ENCODE measurements around the gene HDAC7.

Gene HDAC7

GRCh38 chr12:47858511-47859266 lies 39.0 kb upstream of the HDAC7 start:
- peaks cover 9% of the 10 kb centered on the region for H3K4me1 ChIP-seq (ENCODE audit: control insufficient read depth, insufficient read depth, low read length)
- no peak overlapping the region for H3K9ac ChIP-seq (ENCODE audit: low read length)
- H3K27me3 ChIP-seq (ENCODE audit: control insufficient read depth, insufficient read depth, low read length) = no peaks in the 10 kb centered on the region
- no peaks in the 10 kb centered on the region for H3K9me3 ChIP-seq (ENCODE audit: control insufficient read depth, low read length)
- peaks cover 4% of the 10 kb centered on the region for H3K36me3 ChIP-seq (ENCODE audit: control insufficient read depth, insufficient read depth, low read length)
- no peak overlapping the region for H3K4me3 ChIP-seq (ENCODE audit: low read length)

DNA sequence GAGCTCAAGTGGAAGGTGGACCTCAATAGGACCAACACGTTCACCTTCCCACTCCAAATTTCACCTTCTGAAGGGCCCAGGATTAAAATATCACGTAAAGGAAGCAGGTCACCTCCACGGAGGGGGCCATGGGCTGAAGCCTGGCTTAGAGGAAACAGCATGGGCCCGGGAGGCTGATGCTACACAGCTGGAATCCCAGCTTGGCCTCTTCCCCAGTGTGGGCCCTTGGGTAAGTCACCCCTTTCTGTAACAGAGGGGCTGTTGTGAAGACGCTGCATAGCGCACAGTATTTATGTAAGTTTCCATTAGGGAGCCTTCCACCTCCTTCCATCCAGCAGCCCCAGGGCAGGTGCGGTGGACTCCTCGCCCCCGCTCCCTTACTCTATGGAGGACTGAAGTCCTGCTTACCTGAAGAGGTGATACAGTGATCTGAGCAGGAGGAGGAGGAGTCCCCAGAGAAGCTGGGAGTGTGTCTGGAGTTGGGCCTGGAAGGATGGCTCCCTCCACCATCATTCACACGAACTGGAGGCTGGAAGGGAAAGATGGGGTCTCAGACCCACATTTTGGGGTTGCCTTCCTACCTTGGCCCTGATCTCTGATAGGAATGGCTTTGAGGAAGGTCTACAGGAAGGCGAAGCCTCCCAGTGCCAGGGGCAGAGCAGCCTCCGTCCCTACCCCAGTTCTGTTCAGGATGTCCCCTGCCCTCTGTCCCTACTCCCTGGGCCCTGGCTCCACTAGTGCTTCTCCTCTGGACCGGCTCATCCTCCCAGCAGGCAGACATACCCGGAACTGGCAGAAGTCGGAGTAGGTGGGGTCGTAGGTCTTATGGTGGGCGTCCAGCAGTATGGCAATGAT lies 37.2 kb upstream of the HDAC7 start:
- H3K4me3 ChIP-seq (ENCODE audit: low read length) = no peak overlapping the region

GRCh38 chr12:47856094-47856493 lies 36.4 kb upstream of the HDAC7 start:
- Histone ChIP-seq H3K4me3 (ENCODE audit: low read length) (no peak overlapping the region), H3K9me3 (ENCODE audit: control insufficient read depth, low read length) (no peaks in the 10 kb centered on the region), H3K9ac (ENCODE audit: low read length) (no peak overlapping the region), H3K4me1 (ENCODE audit: control insufficient read depth, insufficient read depth, low read length) (peaks cover 9% of the 10 kb centered on the region), H3K36me3 (ENCODE audit: control insufficient read depth, insufficient read depth, low read length) (peaks cover 4% of the 10 kb centered on the region), H3K27me3 (ENCODE audit: control insufficient read depth, insufficient read depth, low read length) (no peaks in the 10 kb centered on the region)

More for the DNA sequence above, 37.2 kb upstream of the HDAC7 start:
- H3K4me1 ChIP-seq (ENCODE audit: control insufficient read depth, insufficient read depth, low read length) = peaks cover 9% of the 10 kb centered on the region
- H3K36me3 ChIP-seq (ENCODE audit: control insufficient read depth, insufficient read depth, low read length) = peaks cover 4% of the 10 kb centered on the region
- no peak overlapping the region for H3K9ac ChIP-seq (ENCODE audit: low read length)
- H3K27me3 ChIP-seq (ENCODE audit: control insufficient read depth, insufficient read depth, low read length) = no peaks in the 10 kb centered on the region
- H3K9me3 ChIP-seq (ENCODE audit: control insufficient read depth, low read length) = no peaks in the 10 kb centered on the region

DNA sequence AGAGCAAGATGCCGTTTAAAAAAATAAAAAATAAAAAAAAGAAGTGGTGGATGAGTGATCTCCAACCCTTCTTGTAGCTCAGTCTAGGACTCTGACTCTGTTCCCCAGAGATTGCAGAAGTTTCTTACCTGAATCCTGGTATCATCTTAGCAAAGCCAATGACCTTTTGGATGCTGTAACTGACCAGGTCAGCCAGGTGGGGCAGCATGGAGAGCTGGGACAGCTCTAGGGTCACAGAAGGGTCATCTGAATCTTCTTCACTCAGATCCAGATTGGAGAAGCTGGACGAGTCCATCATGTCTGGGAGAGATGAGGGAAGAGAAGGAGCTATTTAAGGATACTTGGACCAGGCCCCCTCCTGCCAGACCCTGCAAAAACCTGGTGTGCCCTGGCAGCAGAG lies 35.8 kb upstream of the HDAC7 start:
- no peaks in the 10 kb centered on the region for H3K27me3 ChIP-seq (ENCODE audit: control insufficient read depth, insufficient read depth, low read length)
- H3K4me1 ChIP-seq (ENCODE audit: control insufficient read depth, insufficient read depth, low read length) = peaks cover 9% of the 10 kb centered on the region
- H3K9me3 ChIP-seq (ENCODE audit: control insufficient read depth, low read length) = no peaks in the 10 kb centered on the region
- H3K36me3 ChIP-seq (ENCODE audit: control insufficient read depth, insufficient read depth, low read length) = peaks cover 2% of the 10 kb centered on the region
- no peak overlapping the region for H3K9ac ChIP-seq (ENCODE audit: low read length)
- no peak overlapping the region for H3K4me3 ChIP-seq (ENCODE audit: low read length)

DNA sequence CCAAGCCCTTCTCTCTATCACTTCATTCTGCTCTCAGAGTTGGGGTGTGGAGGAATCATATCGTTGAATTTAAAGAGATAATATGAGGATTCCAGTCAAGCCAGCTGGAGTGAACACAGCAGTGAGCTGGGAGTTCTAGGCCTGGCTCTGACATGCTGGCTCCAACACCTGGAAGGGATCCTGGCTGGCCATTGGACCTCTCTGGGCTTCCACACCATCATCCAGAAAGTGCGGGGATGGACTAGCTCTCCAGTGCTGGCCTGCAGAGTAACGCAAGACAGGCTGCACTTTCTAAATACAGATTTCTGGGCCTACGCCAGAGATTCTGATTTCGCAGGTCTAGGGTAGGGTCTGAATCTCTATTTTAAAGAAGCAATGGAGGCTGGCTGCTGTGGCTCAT lies 34.8 kb upstream of the HDAC7 start:
- no peaks in the 10 kb centered on the region for H3K9me3 ChIP-seq (ENCODE audit: control insufficient read depth, low read length)

GRCh38 chr12:47852096-47852571 lies 32.4 kb upstream of the HDAC7 start:
- Histone ChIP-seq H3K4me1 (ENCODE audit: control insufficient read depth, insufficient read depth, low read length) (no peaks in the 10 kb centered on the region), H3K9ac (ENCODE audit: low read length) (no peak overlapping the region), H3K36me3 (ENCODE audit: control insufficient read depth, insufficient read depth, low read length) (no peaks in the 10 kb centered on the region), H3K9me3 (ENCODE audit: control insufficient read depth, low read length) (no peaks in the 10 kb centered on the region), H3K27me3 (ENCODE audit: control insufficient read depth, insufficient read depth, low read length) (no peaks in the 10 kb centered on the region), H3K4me3 (ENCODE audit: low read length) (no peak overlapping the region)

More for the DNA sequence above, 34.8 kb upstream of the HDAC7 start:
- H3K27me3 ChIP-seq (ENCODE audit: control insufficient read depth, insufficient read depth, low read length) = no peaks in the 10 kb centered on the region
- H3K4me3 ChIP-seq (ENCODE audit: low read length) = no peak overlapping the region
- peaks cover 9% of the 10 kb centered on the region for H3K4me1 ChIP-seq (ENCODE audit: control insufficient read depth, insufficient read depth, low read length)
- H3K9ac ChIP-seq (ENCODE audit: low read length) = no peak overlapping the region
- no peaks in the 10 kb centered on the region for H3K36me3 ChIP-seq (ENCODE audit: control insufficient read depth, insufficient read depth, low read length)

DNA sequence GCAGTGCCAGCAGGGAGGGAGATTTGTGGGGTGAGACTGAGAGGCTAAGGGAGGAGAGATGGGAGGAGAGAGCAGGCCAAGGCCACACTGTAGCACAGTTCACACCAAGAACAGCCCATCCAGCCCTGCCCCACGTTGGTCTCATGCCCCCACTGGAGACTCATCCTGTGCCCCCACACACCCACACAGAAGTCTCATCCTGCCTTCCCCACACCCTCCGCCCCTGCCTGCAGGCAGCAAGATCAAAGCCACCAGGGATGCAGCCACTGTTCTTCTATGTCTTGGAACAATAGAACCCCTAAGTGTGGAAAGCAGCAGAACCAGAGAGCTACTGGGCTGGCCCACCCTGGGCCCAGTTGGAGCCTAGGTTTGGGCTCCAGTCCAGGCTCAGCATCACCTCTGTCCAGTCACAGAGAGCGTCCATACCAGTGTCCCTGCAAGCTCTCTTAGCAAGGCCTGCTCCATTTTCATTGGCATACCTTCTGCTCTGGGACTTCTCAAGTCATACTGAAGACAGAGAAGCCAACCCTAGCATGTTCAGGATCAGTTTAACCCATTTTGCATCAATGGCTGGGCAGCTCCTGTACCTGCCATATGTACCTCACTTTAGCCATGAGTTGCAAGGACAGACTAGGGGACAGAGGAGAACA lies 31.7 kb upstream of the HDAC7 start:
- no peaks in the 10 kb centered on the region for H3K4me1 ChIP-seq (ENCODE audit: control insufficient read depth, insufficient read depth, low read length)
- H3K4me3 ChIP-seq (ENCODE audit: low read length) = no peak overlapping the region
- H3K9ac ChIP-seq (ENCODE audit: low read length) = no peak overlapping the region
- no peaks in the 10 kb centered on the region for H3K9me3 ChIP-seq (ENCODE audit: control insufficient read depth, low read length)
- H3K36me3 ChIP-seq (ENCODE audit: control insufficient read depth, insufficient read depth, low read length) = no peaks in the 10 kb centered on the region
- no peaks in the 10 kb centered on the region for H3K27me3 ChIP-seq (ENCODE audit: control insufficient read depth, insufficient read depth, low read length)

DNA sequence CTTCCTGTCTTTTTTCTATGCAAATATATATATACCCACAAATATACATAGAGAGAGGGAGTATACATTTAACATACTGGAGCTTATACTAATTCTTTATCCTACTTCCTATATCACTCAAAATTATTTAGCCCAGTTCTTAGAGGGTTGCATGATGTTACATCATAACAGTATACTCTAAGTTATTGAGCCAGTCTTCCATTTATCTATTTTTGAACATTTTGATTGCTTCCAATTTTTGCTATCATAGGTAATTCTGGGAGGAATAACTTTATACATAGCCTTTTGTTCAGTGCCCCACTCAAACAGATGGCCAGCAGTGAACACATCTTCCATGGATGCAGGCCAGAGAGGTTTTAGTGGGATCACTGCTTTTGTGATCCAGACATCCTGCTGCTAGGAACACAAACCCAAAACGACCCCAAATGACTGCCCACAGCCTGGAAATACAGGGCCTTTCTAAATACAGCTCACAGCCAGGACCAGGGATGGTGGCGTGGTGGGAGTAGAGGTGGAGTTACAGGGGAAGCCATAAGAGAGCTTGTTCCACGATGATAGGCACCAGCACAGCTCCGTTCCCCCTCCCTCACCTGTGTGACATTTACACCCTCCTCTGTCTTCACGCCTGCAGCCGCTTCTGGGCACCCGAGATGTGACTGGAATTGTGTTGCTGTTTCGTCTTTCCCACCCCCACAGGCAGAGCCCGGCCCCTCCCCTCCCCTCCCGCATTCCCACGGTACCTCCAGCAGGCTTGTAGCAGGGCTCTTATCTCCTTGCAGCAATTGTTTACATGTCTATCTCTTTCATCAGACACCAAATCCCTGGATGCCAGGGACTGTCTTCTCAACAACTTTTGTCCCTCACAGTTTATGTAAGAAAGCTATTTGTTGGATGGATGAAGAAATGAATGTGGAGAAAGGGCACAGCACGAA lies 30.7 kb upstream of the HDAC7 start:
- no peak overlapping the region for H3K4me3 ChIP-seq (ENCODE audit: low read length)
- H3K4me1 ChIP-seq (ENCODE audit: control insufficient read depth, insufficient read depth, low read length) = no peaks in the 10 kb centered on the region
- H3K36me3 ChIP-seq (ENCODE audit: control insufficient read depth, insufficient read depth, low read length) = no peaks in the 10 kb centered on the region
- no peaks in the 10 kb centered on the region for H3K9me3 ChIP-seq (ENCODE audit: control insufficient read depth, low read length)
- no peak overlapping the region for H3K9ac ChIP-seq (ENCODE audit: low read length)
- no peaks in the 10 kb centered on the region for H3K27me3 ChIP-seq (ENCODE audit: control insufficient read depth, insufficient read depth, low read length)

- no peaks in the 10 kb centered on the region for H3K9me3 ChIP-seq (ENCODE audit: control insufficient read depth, low read length)
- no peak overlapping the region for H3K9ac ChIP-seq (ENCODE audit: low read length)
- no peaks in the 10 kb centered on the region for H3K4me1 ChIP-seq (ENCODE audit: control insufficient read depth, insufficient read depth, low read length)
- H3K36me3 ChIP-seq (ENCODE audit: control insufficient read depth, insufficient read depth, low read length) = no peaks in the 10 kb centered on the region
- H3K4me3 ChIP-seq (ENCODE audit: low read length) = no peak overlapping the region
- no peaks in the 10 kb centered on the region for H3K27me3 ChIP-seq (ENCODE audit: control insufficient read depth, insufficient read depth, low read length)
These were observed 29.6 kb upstream of the HDAC7 start for GRCh38 chr12:47849261-47849660.

DNA sequence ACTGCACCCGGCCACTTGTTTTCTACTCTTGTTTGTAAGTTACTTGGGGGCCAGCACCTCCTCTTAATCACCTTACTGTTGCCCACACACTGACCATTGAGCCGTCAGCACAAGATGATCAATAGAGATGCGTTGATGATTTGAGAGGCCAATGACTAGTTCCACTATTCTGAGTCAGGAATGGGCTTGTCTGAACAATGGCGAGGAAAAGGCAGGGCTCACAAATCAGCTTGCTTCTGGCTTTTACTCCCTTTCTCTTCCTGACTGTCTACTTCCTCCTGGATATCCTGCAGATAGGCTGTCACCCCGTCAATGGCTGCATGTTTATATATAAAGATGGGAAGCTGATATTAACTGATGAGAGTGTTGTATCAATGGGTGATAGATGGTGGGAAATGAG lies 29.1 kb upstream of the HDAC7 start:
- Histone ChIP-seq H3K27me3 (ENCODE audit: control insufficient read depth, insufficient read depth, low read length) (no peaks in the 10 kb centered on the region), H3K9me3 (ENCODE audit: control insufficient read depth, low read length) (no peaks in the 10 kb centered on the region), H3K9ac (ENCODE audit: low read length) (no peak overlapping the region), H3K4me3 (ENCODE audit: low read length) (no peak overlapping the region), H3K4me1 (ENCODE audit: control insufficient read depth, insufficient read depth, low read length) (no peaks in the 10 kb centered on the region), H3K36me3 (ENCODE audit: control insufficient read depth, insufficient read depth, low read length) (no peaks in the 10 kb centered on the region)

GRCh38 chr12:47846294-47846996 lies 26.7 kb upstream of the HDAC7 start:
- Histone ChIP-seq H3K9ac (ENCODE audit: low read length) (no peak overlapping the region), H3K27me3 (ENCODE audit: control insufficient read depth, insufficient read depth, low read length) (no peaks in the 10 kb centered on the region), H3K4me1 (ENCODE audit: control insufficient read depth, insufficient read depth, low read length) (no peaks in the 10 kb centered on the region), H3K36me3 (ENCODE audit: control insufficient read depth, insufficient read depth, low read length) (no peaks in the 10 kb centered on the region), H3K9me3 (ENCODE audit: control insufficient read depth, low read length) (no peaks in the 10 kb centered on the region), H3K4me3 (ENCODE audit: low read length) (no peak overlapping the region)
